T-helper 2 cell treated with Interferon-gamma antibody and Interleukin-4, amounts not matched to agents 100 ng/mL and 5 ng/mL, for 36 hours (primary cell): ENCODE data around the gene MCC. TPM values are rescaled to one million over a fixed set of nuclear protein-coding genes. Genes with fewer than 3 reads are reported as not detected.

Experiments
- intact Hi-C: fragments of 100-400 bp; cut with micrococcal nuclease; formaldehyde crosslinking; loops from one replicate; pipeline ENCODE4 v1.15.1; 2023
- total RNA-seq: library from RNA; stranded (reverse); gene quantifications from 2 replicates; pipeline ENCODE4 v1.2.3, GENCODE V29; 2022

Gene MCC
- total RNA-seq, 1 donor from 2014 or later = 3.2 TPM

DNA sequence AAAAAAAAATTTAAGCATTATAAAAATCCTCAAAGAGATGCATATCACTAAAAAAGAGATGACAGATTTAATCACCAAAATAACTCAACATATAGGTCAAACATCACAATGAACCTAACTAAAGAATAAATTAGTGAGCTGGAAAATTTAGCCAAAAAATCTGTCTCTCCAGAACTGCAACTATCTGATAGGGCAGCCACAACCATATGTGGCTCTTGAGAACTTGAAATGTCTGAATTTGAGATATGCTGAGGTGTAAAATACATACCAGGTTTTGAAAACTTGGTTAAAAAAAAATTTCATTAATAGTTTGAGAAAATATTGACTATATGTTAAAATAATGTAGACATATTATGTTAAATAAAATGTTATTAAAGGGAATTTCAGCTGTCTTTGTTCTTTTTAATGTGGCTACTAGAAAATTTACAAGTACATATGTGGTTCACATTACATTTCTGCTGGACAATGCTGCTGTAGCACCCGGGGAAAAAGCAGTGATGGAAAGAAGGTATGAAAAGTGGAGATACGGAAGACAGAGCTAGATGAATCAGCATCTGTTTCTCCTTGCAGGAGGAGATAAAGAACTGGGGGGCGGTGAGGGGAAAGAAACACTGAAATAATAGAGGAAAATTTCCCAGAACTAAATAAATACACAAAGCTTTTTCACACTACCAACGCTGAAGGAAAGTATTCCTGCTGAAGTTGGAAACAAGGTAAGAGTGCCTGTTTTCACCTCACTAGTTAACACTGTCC is 445.6 kb downstream of the MCC start:
- intact Hi-C loops = no loop called here

DNA sequence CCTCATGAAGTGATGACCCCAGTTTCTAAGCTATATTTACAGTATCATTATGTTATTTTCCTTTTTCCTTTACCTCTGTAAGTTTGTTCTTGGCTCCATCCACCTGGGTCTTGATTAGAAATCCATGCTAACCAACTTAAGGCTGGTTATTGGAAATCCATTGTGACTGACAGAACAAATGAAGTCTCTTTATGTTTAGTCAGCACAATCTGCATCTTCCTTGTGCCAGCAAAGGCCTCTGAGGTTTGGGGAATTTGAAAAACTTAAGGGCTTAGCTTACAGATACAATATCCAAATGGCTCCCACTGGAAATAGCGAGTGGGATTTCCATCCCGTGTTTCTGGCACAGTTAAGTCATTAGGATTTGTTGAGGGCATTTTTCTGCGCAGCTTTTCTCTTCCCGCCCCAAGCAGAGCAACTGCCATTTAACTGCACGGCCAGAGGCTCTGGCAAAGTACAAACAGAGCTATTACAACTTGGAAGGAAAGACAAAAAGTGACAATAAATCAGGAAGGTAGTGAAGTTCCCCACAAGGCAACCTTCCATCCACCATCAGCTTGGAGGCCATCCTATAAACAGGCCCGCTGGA is 447.5 kb downstream of the MCC start:
- intact Hi-C loops = no loop called here

GRCh38 chr5:113039934-113040285 is 448.3 kb downstream of the MCC start:
- intact Hi-C loops = no loop called here

GRCh38 chr5:113039229-113039933 is 448.9 kb downstream of the MCC start:
- intact Hi-C loops = no loop called here

DNA sequence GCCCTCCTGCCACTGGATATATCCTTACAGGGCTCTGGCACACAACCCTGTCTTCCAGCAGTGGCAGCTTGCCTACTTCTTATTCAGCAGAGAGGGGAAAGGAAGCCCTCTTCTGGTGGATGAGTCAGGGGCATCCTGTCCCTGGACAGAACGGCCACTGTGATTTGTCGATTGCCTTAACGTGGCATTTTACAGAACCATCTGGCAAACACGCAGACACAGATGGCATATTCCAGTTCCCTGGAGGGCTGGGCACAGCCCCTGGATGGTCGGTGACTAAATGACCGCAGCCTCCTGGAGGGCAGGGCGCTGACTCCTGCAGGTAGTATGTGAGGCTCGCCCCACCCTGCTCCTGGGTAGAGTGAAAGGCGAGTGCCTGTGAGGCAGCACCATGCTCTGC is 449.5 kb downstream of the MCC start:
- intact Hi-C loops = no loop called here

- intact Hi-C loops = no loop called here
Observed at GRCh38 chr5:113038136-113038535, 450.1 kb downstream of the MCC start.

DNA sequence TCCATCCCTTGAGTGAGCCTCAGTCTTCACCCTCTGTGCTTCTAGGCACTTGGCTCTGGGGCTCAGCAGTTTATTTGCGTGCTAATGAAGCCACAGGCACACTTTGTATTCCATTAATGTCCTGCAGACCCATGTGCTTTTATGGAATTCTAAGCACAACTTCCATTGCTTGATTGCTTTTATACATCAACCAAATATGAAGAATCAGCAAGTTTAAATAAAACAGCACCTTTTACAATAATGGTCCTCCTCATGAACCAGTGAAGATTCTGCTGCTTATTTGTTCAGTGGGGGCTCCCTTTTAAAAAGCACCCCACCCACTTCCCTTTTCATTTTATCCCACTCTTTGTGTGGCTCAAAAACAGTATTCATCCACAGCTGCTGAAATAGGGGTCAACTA is 451.4 kb downstream of the MCC start:
- intact Hi-C loops = no loop called here

- intact Hi-C loops = no loop called here
Observed at GRCh38 chr5:113036321-113036720, 451.9 kb downstream of the MCC start.

- intact Hi-C loops = no loop called here
Observed at GRCh38 chr5:113035096-113035495, 453.2 kb downstream of the MCC start.

DNA sequence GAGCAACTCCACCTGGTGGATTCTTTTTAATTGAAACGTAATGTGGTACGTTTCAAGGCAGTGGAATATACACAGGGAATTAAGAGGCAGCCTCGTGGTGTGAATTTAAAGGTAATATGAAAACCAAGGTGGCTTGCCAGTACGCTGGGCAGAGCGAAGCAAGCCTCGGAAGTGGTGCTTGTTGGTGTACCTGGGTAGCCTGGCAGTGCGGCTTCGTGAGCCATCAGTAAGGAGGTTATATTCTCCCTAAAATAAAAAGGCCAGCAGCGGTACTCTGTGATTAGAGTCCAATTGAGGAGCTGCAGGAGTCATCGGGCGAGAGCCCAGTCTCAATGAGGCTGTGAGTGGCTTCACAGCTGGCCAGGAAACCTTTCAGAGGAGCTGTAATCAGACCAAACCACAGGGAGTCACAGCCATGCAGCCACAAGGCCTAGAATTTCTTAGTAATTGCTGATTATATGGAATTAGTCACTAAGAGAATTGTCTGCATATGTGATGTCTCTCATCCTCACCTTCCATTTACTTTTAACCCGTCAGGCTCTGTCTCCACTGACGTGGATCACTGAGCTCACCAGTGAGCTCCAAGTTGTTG is 454.0 kb downstream of the MCC start:
- intact Hi-C loops = no loop called here

- intact Hi-C loops = no loop called here
Observed at GRCh38 chr5:113031557-113031956, 456.7 kb downstream of the MCC start.

DNA sequence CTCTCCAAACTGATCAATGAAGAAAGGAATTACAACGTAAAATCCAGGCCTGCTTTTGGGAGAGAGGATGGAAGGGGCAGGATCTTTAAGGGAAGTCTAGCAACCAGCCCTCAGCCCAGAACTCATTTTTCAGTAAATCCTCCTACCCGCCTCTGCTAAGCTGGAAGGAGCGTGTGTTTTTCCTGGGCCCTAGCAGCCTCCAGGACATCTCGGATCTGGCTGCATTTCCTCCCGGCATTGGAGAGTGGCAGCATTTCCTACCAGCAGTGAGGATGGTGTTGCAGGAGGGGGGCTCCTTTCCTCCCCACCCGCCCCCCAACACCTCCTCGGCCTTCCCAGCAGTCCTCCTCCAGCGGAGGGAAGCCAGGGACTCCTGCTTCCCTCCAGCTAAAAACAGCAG is 457.1 kb downstream of the MCC start:
- intact Hi-C loops = no loop called here

GRCh38 chr5:113029614-113030013 is 458.6 kb downstream of the MCC start:
- intact Hi-C loops = no loop called here

DNA sequence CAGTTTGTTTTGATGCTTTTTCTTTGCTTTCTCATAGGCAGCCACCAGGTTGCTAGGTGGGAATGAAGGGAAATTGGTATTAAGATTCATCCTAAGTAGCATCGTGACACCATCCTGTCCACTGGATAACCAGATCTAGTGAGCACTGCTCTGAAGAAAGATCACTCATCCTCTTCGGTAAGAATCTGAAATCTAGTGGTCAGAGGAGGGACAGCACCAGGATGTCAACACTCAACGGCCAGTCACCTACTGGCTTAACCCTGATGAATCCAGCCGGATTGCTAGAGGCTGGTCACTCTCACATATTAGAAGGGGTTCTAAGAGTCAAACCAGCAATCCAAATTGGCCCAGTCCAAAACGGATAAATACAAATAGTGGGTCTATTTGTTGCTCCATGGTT is 460.8 kb downstream of the MCC start:
- intact Hi-C loops = no loop called here

- intact Hi-C loops = no loop called here
Observed at GRCh38 chr5:113027015-113027414, 461.2 kb downstream of the MCC start.

DNA sequence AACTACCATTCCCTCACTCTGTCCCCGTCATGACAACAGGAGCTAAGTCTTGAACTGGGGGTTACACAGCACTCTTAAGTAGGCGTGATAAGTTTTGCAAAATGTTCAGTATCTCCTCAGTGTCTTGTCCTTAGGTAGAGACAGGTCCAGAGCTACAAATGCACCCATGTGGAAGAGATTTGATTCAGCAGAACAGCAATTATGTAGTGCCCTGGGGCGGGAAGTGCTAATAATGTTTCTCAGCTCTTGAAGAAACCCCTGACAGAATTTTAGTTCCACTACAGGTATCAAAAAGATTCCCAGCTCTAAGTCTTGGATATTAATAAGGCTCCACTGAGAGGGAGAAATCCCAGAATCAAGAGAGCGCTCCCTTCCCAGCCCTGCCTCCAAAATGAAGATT is 462.0 kb downstream of the MCC start:
- intact Hi-C loops = no loop called here

GRCh38 chr5:113025596-113025995 is 462.7 kb downstream of the MCC start:
- intact Hi-C loops = no loop called here

GRCh38 chr5:113024076-113024697 is 464.1 kb downstream of the MCC start:
- intact Hi-C loops = loop anchor here (5.0 kb wide), 2 partner anchors 38 to 488 kb away; partner anchors contain the start of gene YTHDC2

DNA sequence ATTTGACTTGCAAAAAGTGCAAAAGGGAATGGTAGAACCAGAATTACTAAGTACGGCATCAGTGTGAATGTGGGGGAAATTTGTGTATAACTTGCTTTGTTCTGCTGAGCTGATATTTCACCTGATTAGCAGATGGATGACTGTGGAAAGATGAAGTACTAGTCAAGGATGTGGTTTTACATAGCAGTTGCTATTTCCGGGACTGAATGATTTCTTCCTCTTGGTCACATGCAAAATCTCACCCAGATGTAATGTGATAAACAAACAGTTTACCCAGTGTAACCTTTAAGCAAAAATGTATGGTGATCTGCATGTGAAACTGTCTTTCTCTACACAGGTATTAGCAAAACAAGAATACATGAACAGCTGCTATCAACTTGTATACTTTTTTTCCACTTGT is 465.6 kb downstream of the MCC start:
- intact Hi-C loops = loop anchor here (1.0 to 5.0 kb wide), 5 partner anchors 40 to 490 kb away; partner anchors contain the start of genes DCP2 and YTHDC2

- intact Hi-C loops = loop anchor here (2.0 to 5.0 kb wide), 4 partner anchors 14 to 492 kb away; partner anchors contain the start of genes REEP5 and YTHDC2
Observed at GRCh38 chr5:113020461-113021273, 467.6 kb downstream of the MCC start.
